ENCODE results near the gene EPOP.

DNA sequence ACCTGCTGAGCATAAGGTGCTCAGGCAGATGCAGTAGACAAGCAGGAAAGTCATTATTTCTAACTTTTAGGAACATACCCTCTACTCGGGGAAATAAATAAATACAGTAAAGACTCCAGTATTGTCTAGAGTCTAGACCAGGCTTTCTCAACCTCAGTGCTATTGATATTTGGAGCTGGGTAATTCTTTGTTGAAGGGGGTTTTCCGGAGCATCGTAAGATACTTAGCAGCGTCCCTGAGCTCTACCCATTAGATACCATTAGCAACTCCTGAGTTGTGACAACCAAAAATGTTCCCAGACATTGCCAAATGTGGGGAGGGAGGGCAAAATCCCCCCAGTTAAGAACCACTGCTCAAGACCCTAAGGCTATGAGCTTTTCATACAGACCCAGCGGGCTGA, 21.1 kb downstream of the EPOP start:
- TF ChIP-seq, protein P1, sequence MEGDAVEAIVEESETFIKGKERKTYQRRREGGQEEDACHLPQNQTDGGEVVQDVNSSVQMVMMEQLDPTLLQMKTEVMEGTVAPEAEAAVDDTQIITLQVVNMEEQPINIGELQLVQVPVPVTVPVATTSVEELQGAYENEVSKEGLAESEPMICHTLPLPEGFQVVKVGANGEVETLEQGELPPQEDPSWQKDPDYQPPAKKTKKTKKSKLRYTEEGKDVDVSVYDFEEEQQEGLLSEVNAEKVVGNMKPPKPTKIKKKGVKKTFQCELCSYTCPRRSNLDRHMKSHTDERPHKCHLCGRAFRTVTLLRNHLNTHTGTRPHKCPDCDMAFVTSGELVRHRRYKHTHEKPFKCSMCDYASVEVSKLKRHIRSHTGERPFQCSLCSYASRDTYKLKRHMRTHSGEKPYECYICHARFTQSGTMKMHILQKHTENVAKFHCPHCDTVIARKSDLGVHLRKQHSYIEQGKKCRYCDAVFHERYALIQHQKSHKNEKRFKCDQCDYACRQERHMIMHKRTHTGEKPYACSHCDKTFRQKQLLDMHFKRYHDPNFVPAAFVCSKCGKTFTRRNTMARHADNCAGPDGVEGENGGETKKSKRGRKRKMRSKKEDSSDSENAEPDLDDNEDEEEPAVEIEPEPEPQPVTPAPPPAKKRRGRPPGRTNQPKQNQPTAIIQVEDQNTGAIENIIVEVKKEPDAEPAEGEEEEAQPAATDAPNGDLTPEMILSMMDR (conservative IDR thresholded peaks at IDR 0.05; ENCODE audit: low read length) = no peak
- no peak for TF ChIP-seq EZH2phosphoT487 (IDR thresholded peaks at IDR 0.05; ENCODE audit: borderline replicate concordance)

Data from Loucy (cell line).